GM23338 (cell line): Measurements from ENCODE around the gene DPP3. TPM values are rescaled to one million over a fixed set of nuclear protein-coding genes. Genes with fewer than 3 reads are reported as not detected.
A peak's percentile ranks its signal among the peaks of the same experiment; 100 is the strongest.
"Not testable (repeated sequence)": the region's sequence is repeated elsewhere in the genome, so short reads cannot be mapped to it uniquely, and the experiment has no call there.

Experiments
- ATAC-seq: fragments of 200-7000 bp; cut with Tn5 transposase; 3 replicates; pipeline ENCODE4 v1.9.1; 2020
- DNase-seq: peaks from one replicate; pipeline ENCODE4 v3.0.0-alpha.2; 2015; ENCODE audit warnings: low spot score
- H2AFZ ChIP-seq: fragments of 200-600 bp; sonication (generic); 2 replicates; pipeline ENCODE4 v1.8.0; 2016; ENCODE audit warnings: antibody characterized with exemption, mild to moderate bottlenecking, moderate library complexity
- H3F3A ChIP-seq: fragments of 200-600 bp; sonication (generic); replicated peaks from 2 replicates; pipeline ENCODE4 v1.8.0; 2017; ENCODE audit warnings: antibody characterized with exemption, mixed run types, low read depth
- H3K27ac ChIP-seq: fragments of 200-600 bp; sonication (generic); 2 replicates; pipeline ENCODE4 v1.6.1; 2016; ENCODE audit warnings: low read depth
- H3K27me3 ChIP-seq: fragments of 200-600 bp; sonication (generic); 2 replicates; pipeline ENCODE4 v1.8.0; 2016; ENCODE audit warnings: mild to moderate bottlenecking, mixed run types, moderate library complexity; ENCODE audit not compliant: insufficient read depth
- H3K36me3 ChIP-seq: fragments of 200-600 bp; sonication (generic); 2 replicates; pipeline ENCODE4 v1.8.0; 2016; ENCODE audit warnings: mild to moderate bottlenecking; ENCODE audit not compliant: insufficient read depth
- H3K4me1 ChIP-seq: fragments of 200-600 bp; sonication (generic); 2 replicates; pipeline ENCODE4 v1.8.0; 2016; ENCODE audit warnings: mild to moderate bottlenecking, moderate library complexity; ENCODE audit not compliant: insufficient read depth
- H3K4me2 ChIP-seq: fragments of 200-600 bp; sonication (generic); 2 replicates; pipeline ENCODE4 v1.7.1; 2017; ENCODE audit warnings: mixed run types
- H3K4me3 ChIP-seq: fragments of 200-600 bp; sonication (generic); 2 replicates; pipeline ENCODE4 v1.6.1; 2016; ENCODE audit warnings: mixed run types
- H3K79me2 ChIP-seq: fragments of 200-600 bp; sonication (generic); replicated peaks from 2 replicates; pipeline ENCODE4 v1.8.0; 2017; ENCODE audit warnings: mild to moderate bottlenecking; ENCODE audit not compliant: insufficient read depth
- H3K9me2 ChIP-seq: fragments of 200-600 bp; sonication (generic); 2 replicates; pipeline ENCODE4 v1.8.0; 2017; ENCODE audit not compliant: insufficient read depth
- H4K20me1 ChIP-seq: fragments of 200-600 bp; sonication (generic); replicated peaks from 2 replicates; pipeline ENCODE4 v1.8.0; 2017; ENCODE audit warnings: mild to moderate bottlenecking; ENCODE audit not compliant: insufficient read depth
- H3K27ac Mint-ChIP-seq: 2 replicates; pipeline ENCODE4 v1.8.0; 2020; ENCODE audit warnings: inconsistent platforms, mild to moderate bottlenecking, moderate library complexity, mixed read lengths
- H3K27me3 Mint-ChIP-seq: 3 replicates; pipeline ENCODE4 v1.8.0; 2022; ENCODE audit warnings: low read depth, mild to moderate bottlenecking, moderate library complexity, mixed read lengths, inconsistent platforms; ENCODE audit not compliant: insufficient read depth, poor library complexity
- H3K36me3 Mint-ChIP-seq: 3 replicates; pipeline ENCODE4 v1.8.0; 2021; ENCODE audit warnings: low read depth, mild to moderate bottlenecking, inconsistent platforms, moderate library complexity, mixed read lengths
- H3K4me1 Mint-ChIP-seq: 3 replicates; pipeline ENCODE4 v1.8.0; 2020; ENCODE audit warnings: mild to moderate bottlenecking, inconsistent platforms, mixed read lengths
- H3K4me3 Mint-ChIP-seq: 3 replicates; pipeline ENCODE4 v1.8.0; 2021; ENCODE audit warnings: moderate library complexity, mild to moderate bottlenecking, inconsistent platforms, mixed read lengths
- H3K9me3 Mint-ChIP-seq: 3 replicates; pipeline ENCODE4 v1.8.0; 2020; ENCODE audit warnings: moderate library complexity, mild to moderate bottlenecking, inconsistent platforms, mixed read lengths
- CREB1 ChIP-seq: fragments of 250-450 bp; sonication (Bioruptor Pico); IDR thresholded peaks from 2 replicates; pipeline ENCODE4 v1.5.0; 2020; ENCODE audit warnings: low read depth, mild to moderate bottlenecking, moderate library complexity
- EZH2phosphoT487 ChIP-seq: fragments of 200-600 bp; sonication (generic); IDR thresholded peaks from one replicate; pipeline ENCODE4 v1.8.1; 2018; ENCODE audit warnings: antibody characterized with exemption; ENCODE audit not compliant: unreplicated experiment
- POLR2AphosphoS5 ChIP-seq: IDR thresholded peaks from 2 replicates; pipeline ENCODE4 v1.6.1; 2016; ENCODE audit warnings: antibody characterized with exemption, low read depth
- polyA plus RNA-seq: library from polyadenylated mRNA; unstranded; fragments of >200 nt; fragmentation: Nextera tagmentation; extraction: Ambion mirVana; gene quantifications from 2 replicates; pipeline ENCODE4 v1.2.1, GENCODE V29; 2016
- total RNA-seq: library from RNA; depleted of rRNA; stranded (reverse); fragments of >200 nt; shearing (Covaris generic); gene quantifications from 2 replicates; pipeline ENCODE4 v1.2.3, GENCODE V29; 2014
- TF ChIP-seq, protein P1 (sequence below): IDR thresholded peaks from one replicate; pipeline ENCODE4 v1.6.1; 2018; ENCODE audit warnings: antibody characterized with exemption; ENCODE audit not compliant: unreplicated experiment
- TF ChIP-seq, protein P2 (sequence below), 2 experiments: fragments of 200-600 bp in 1 of 2; sonication (generic) in 1 of 2; conservative IDR thresholded peaks; 2 replicates each; pipeline versions ENCODE4 v1.5.1 to v1.6.1; 2016 to 2017; ENCODE audit warnings: antibody characterized with exemption in 2 of 2, low read depth in 2 of 2, mild to moderate bottlenecking in 2 of 2, moderate library complexity in 1 of 2
- TF ChIP-seq, protein P3 (sequence below): IDR thresholded peaks from 2 replicates; pipeline ENCODE4 v1.6.1; 2016; ENCODE audit warnings: antibody characterized with exemption

DPP3 gene
- total and polyA plus RNA-seq, 2 experiments from 2014 or later: 22.7 to 85.9 TPM

DNA sequence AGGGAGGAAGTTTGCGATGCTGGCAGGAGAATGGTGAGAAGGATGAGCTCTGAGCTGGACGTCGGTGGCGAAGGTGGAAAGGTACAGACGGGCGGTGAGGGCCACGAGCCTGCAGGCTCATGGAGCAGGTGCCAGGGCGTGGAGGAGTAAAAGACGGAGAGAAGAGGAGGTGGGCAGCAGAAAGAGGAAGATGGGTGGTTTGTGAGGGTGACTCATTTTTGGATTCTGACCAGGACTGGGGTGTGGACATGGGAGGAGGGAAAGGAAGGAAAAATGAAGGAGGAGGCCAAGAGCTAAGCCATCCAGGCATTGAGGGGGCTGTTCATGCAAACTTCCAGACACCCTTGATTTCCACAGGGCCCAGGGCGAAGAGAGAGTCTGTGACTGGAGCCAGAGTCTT, 62.1 kb downstream of the DPP3 start (continued):
- TF ChIP-seq EZH2phosphoT487: no peak
- no peak for TF ChIP-seq CREB1 (CRISPR knock-in tag)
- TF ChIP-seq, protein P1, sequence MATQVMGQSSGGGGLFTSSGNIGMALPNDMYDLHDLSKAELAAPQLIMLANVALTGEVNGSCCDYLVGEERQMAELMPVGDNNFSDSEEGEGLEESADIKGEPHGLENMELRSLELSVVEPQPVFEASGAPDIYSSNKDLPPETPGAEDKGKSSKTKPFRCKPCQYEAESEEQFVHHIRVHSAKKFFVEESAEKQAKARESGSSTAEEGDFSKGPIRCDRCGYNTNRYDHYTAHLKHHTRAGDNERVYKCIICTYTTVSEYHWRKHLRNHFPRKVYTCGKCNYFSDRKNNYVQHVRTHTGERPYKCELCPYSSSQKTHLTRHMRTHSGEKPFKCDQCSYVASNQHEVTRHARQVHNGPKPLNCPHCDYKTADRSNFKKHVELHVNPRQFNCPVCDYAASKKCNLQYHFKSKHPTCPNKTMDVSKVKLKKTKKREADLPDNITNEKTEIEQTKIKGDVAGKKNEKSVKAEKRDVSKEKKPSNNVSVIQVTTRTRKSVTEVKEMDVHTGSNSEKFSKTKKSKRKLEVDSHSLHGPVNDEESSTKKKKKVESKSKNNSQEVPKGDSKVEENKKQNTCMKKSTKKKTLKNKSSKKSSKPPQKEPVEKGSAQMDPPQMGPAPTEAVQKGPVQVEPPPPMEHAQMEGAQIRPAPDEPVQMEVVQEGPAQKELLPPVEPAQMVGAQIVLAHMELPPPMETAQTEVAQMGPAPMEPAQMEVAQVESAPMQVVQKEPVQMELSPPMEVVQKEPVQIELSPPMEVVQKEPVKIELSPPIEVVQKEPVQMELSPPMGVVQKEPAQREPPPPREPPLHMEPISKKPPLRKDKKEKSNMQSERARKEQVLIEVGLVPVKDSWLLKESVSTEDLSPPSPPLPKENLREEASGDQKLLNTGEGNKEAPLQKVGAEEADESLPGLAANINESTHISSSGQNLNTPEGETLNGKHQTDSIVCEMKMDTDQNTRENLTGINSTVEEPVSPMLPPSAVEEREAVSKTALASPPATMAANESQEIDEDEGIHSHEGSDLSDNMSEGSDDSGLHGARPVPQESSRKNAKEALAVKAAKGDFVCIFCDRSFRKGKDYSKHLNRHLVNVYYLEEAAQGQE: no peak
- TF ChIP-seq, protein P2, sequence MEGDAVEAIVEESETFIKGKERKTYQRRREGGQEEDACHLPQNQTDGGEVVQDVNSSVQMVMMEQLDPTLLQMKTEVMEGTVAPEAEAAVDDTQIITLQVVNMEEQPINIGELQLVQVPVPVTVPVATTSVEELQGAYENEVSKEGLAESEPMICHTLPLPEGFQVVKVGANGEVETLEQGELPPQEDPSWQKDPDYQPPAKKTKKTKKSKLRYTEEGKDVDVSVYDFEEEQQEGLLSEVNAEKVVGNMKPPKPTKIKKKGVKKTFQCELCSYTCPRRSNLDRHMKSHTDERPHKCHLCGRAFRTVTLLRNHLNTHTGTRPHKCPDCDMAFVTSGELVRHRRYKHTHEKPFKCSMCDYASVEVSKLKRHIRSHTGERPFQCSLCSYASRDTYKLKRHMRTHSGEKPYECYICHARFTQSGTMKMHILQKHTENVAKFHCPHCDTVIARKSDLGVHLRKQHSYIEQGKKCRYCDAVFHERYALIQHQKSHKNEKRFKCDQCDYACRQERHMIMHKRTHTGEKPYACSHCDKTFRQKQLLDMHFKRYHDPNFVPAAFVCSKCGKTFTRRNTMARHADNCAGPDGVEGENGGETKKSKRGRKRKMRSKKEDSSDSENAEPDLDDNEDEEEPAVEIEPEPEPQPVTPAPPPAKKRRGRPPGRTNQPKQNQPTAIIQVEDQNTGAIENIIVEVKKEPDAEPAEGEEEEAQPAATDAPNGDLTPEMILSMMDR (conservative IDR thresholded peaks at IDR 0.05; ENCODE audit: low read depth in 2 of 2): no peak
- no peak for TF ChIP-seq POLR2AphosphoS5

DNA sequence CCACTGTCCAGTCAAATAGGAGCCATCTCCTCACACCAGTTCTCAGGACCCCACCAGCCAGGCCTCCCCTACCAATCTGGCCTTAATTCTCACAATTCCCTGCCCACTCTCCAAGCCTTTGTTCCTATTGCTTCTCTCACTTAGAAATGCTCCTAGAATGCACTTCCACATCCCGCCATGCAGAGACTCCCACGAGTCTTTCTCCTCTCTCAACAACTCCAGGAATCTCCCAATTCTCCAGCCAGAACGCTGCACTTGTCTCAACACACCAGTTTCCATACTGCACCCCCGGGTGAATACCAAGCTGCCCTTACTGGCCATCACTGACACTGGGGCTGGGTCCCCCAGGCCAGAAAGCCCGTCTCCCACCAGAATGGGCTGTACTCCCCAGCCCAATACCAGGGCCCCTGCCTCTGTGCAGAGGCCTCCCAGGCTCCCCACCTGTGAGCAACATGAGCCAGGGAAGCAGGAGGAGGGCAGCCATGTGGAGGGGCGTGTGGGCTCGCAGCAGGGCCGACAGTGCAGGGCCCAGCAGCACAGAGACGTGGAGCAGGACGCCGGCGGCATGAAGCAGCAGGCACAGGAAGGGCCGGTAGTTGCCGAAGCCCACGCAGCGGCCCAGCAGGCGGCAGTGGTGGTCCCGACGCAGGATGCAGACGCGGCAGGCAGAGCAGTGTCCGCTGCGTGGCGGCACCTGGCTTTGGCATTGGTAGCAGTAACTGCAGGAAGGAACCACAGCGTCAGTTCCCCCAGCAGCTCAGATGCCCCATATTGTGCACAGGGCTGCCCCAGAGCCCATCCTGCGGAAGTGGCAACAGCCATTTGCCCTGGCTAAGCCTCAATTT, 63.3 kb downstream of the DPP3 start:
- H3K4me3 Mint-ChIP-seq: peak overlapping the region; percentile 5; the same call in 1 of the 3 replicates
- no peak overlapping the region for H3K4me3 ChIP-seq
- ATAC-seq (peak; percentile 6), DNase-seq (peak; percentile 80)
- no peaks in the 10 kb centered on the region; the same call in 2 of the 3 replicates for H3K36me3 Mint-ChIP-seq
- H4K20me1 ChIP-seq: peaks cover 4% of the 10 kb centered on the region; the same call in 1 of the 2 replicates
- TF ChIP-seq, protein P3, sequence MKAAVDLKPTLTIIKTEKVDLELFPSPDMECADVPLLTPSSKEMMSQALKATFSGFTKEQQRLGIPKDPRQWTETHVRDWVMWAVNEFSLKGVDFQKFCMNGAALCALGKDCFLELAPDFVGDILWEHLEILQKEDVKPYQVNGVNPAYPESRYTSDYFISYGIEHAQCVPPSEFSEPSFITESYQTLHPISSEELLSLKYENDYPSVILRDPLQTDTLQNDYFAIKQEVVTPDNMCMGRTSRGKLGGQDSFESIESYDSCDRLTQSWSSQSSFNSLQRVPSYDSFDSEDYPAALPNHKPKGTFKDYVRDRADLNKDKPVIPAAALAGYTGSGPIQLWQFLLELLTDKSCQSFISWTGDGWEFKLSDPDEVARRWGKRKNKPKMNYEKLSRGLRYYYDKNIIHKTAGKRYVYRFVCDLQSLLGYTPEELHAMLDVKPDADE: no peak
- TF ChIP-seq, protein P2 (conservative IDR thresholded peaks at IDR 0.05; ENCODE audit: low read depth in 2 of 2): peak; percentile 35 to 71
- H2AFZ ChIP-seq: peak overlapping the region; percentile 81
- no peaks in the 10 kb centered on the region for H3K36me3 ChIP-seq
- H3K79me2 ChIP-seq: peaks cover 4% of the 10 kb centered on the region; the same call in 1 of the 2 replicates
- H3K27me3 ChIP-seq: no peaks in the 10 kb centered on the region
- H3K27ac ChIP-seq: no peak overlapping the region
- H3K27me3 Mint-ChIP-seq: peaks cover 19% of the 10 kb centered on the region
- H3K27ac Mint-ChIP-seq: no peak overlapping the region
- H3K9me2 ChIP-seq: no peaks in the 10 kb centered on the region
- peak overlapping the region; percentile 69; the same call in 1 of the 2 replicates for H3K4me2 ChIP-seq
- H3K4me1 ChIP-seq: peaks cover 26% of the 10 kb centered on the region
- H3K9me3 Mint-ChIP-seq: no peaks in the 10 kb centered on the region; the same call in 1 of the 3 replicates
- 0 out of 2 replicates have a peak, but pooled peaks cover 7% of the 10 kb centered on the region for H3F3A ChIP-seq
- H3K4me1 Mint-ChIP-seq: peaks cover 36% of the 10 kb centered on the region

DNA sequence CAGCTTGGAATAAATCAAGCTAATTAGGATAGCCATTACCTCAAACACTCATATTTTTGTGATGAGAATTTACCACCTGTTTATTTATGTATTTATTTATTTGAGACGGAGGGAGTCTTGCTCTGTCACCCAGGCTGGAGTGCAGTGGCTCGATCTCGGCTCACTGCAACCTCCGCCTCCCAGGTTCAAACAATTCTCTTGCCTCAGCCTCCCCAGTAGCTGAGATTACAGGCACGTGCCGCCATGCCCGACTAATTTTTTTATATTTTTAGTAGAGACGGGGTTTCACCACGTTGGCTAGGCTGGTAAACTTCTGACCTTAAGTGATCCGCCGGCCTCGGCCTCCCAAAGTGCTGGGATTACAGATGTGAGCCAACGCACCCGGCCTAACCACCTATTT, 64.7 kb downstream of the DPP3 start:
- Mint-ChIP-seq H3K4me1 (peaks cover 38% of the 10 kb centered on the region), H3K27me3 (peaks cover 19% of the 10 kb centered on the region), H3K4me3 (peak overlapping the region; percentile 77)
- Histone ChIP-seq H3K4me1 (peaks cover 35% of the 10 kb centered on the region), H3K4me2 (peak overlapping the region; percentile 97), H3K4me3 (peak overlapping the region; percentile 97)
- not testable (repeated sequence) for H3K9me3 Mint-ChIP-seq, H3K27ac ChIP-seq, H3K79me2 ChIP-seq, H3K27me3 ChIP-seq, H2AFZ ChIP-seq, H4K20me1 ChIP-seq, ATAC-seq, H3K36me3 Mint-ChIP-seq, H3K36me3 ChIP-seq, DNase-seq, H3K9me2 ChIP-seq, H3K27ac Mint-ChIP-seq, H3F3A ChIP-seq
